HG03159 (cell line): ENCODE results near the gene FOXK1.
"Not testable (repeated sequence)": the region's sequence is repeated elsewhere in the genome, so short reads cannot be mapped to it uniquely, and the experiment has no call there.

ENCODE experiments used
- ATAC-seq: cut with Tn5 transposase; IDR thresholded peaks from one replicate; pipeline ENCODE4 v1.9.1; 2021; ENCODE audit warnings: mild to moderate bottlenecking, moderate library complexity; ENCODE audit not compliant: unreplicated experiment

Gene FOXK1

GRCh38 chr7:4783292-4783652 is 101.2 kb downstream of the FOXK1 start:
- no peak for ATAC-seq

GRCh38 chr7:4783762-4784351 is 101.8 kb downstream of the FOXK1 start:
- no peak for ATAC-seq

GRCh38 chr7:4784799-4785198 is 102.7 kb downstream of the FOXK1 start:
- ATAC-seq: no peak

GRCh38 chr7:4785371-4785770 is 103.3 kb downstream of the FOXK1 start:
- ATAC-seq: no peak

- ATAC-seq: no peak
Measured at GRCh38 chr7:4786015-4786414, 103.9 kb downstream of the FOXK1 start.

GRCh38 chr7:4787541-4787940 is 105.4 kb downstream of the FOXK1 start:
- no peak for ATAC-seq

- no peak for ATAC-seq
Measured at GRCh38 chr7:4787947-4788626, 106.0 kb downstream of the FOXK1 start.

- no peak for ATAC-seq
Measured at GRCh38 chr7:4788627-4789189, 106.6 kb downstream of the FOXK1 start.

- no peak for ATAC-seq
Measured at GRCh38 chr7:4789194-4790077, 107.3 kb downstream of the FOXK1 start.

- ATAC-seq: no peak
Measured at GRCh38 chr7:4790078-4790465, 108.0 kb downstream of the FOXK1 start.

GRCh38 chr7:4790516-4790991 is 108.5 kb downstream of the FOXK1 start:
- no peak for ATAC-seq

GRCh38 chr7:4791101-4791737 is 109.1 kb downstream of the FOXK1 start:
- ATAC-seq: no peak

GRCh38 chr7:4791738-4792536 is 109.8 kb downstream of the FOXK1 start:
- peak; percentile 58 for ATAC-seq

- ATAC-seq: no peak
Measured at GRCh38 chr7:4792537-4793126, 110.5 kb downstream of the FOXK1 start.

- ATAC-seq: not testable (repeated sequence)
Measured at GRCh38 chr7:4793385-4793993, 111.4 kb downstream of the FOXK1 start.

- not testable (repeated sequence) for ATAC-seq
Measured at GRCh38 chr7:4794171-4794570, 112.1 kb downstream of the FOXK1 start.

- no peak for ATAC-seq
Measured at GRCh38 chr7:4794591-4795350, 112.7 kb downstream of the FOXK1 start.

GRCh38 chr7:4796453-4796852 is 114.4 kb downstream of the FOXK1 start:
- ATAC-seq: no peak
